HEK293 (cell line): ENCODE data around the gene KLHL8.

Experiments used
- CTCF ChIA-PET: fragments of 350-600 bp; formaldehyde crosslinking; extraction: SDS; loops from one replicate; lab custom pipeline; 2021; ENCODE audit warnings: antibody characterized with exemption; lab: Yijun Ruan, JAX
- POLR2A ChIA-PET: fragments of 300-600 bp; formaldehyde crosslinking; extraction: SDS; loops from one replicate; lab custom pipeline; 2020; ENCODE audit warnings: antibody characterized with exemption, inconsistent platforms; lab: Yijun Ruan, JAX
- H3K27ac ChIP-seq: fragments of 200-500 bp; sonication (Bioruptor generic); 2 replicates; pipeline ENCODE4 v1.5.1; 2014; ENCODE audit warnings: low read depth, low read length, control low read depth, inconsistent platforms; ENCODE audit errors: extremely low read depth
- H3K36me3 ChIP-seq, 2 experiments: fragments of 200-500 bp in 1 of 2; sonication (Bioruptor generic) in 1 of 2; 1 replicate in 1 of 2; 2 replicates in 1 of 2; pipeline ENCODE4 v1.5.1; 2014 to 2017; ENCODE audit warnings: inconsistent platforms in 2 of 2, low read length in 2 of 2; ENCODE audit not compliant: control insufficient read depth in 2 of 2, insufficient read depth in 1 of 2
- H3K4me1 ChIP-seq: fragments of 200-500 bp; sonication (Bioruptor generic); 2 replicates; pipeline ENCODE4 v1.5.1; 2014; ENCODE audit warnings: mild to moderate bottlenecking, low read length, inconsistent platforms; ENCODE audit not compliant: control insufficient read depth, insufficient read depth
- H3K4me3 ChIP-seq: 2 replicates; pipeline ENCODE4 v1.5.1; 2011; ENCODE audit warnings: low read depth, mild to moderate bottlenecking, control low read depth, low read length, moderate library complexity
- H3K9me3 ChIP-seq: fragments of 200-500 bp; sonication (Bioruptor generic); 2 replicates; pipeline ENCODE4 v1.5.1; 2014; ENCODE audit warnings: low read depth, low read length, inconsistent platforms; ENCODE audit not compliant: control insufficient read depth, insufficient read depth
- BCL6B ChIP-seq: fragments of 450-650 bp; formaldehyde crosslinking; IDR thresholded peaks from 2 replicates; pipeline ENCODE4 v1.5.1; 2017; ENCODE audit warnings: missing biosample characterization, missing genetic modification characterization
- GLI2 ChIP-seq: fragments of 450-650 bp; formaldehyde crosslinking; IDR thresholded peaks from 2 replicates; pipeline ENCODE4; 2017; ENCODE audit warnings: missing biosample characterization, missing genetic modification characterization, low read depth, borderline replicate concordance
- KLF10 ChIP-seq: fragments of 450-650 bp; IDR thresholded peaks from 2 replicates; pipeline ENCODE4 v1.5.1; 2018; ENCODE audit warnings: missing biosample characterization, mild to moderate bottlenecking, missing genetic modification characterization
- TCF7L2 ChIP-seq: IDR thresholded peaks from 2 replicates; pipeline ENCODE4 v1.6.1; 2011; ENCODE audit warnings: low read depth, mild to moderate bottlenecking, inconsistent platforms, low read length, moderate library complexity, borderline replicate concordance
- YY2 ChIP-seq: fragments of 450-650 bp; formaldehyde crosslinking; IDR thresholded peaks from 2 replicates; pipeline ENCODE4 v1.5.1; 2016; ENCODE audit warnings: missing biosample characterization, missing genetic modification characterization
- ZBTB1 ChIP-seq: fragments of 450-650 bp; formaldehyde crosslinking; IDR thresholded peaks from 2 replicates; pipeline ENCODE4 v1.5.1; 2016; ENCODE audit warnings: missing biosample characterization, missing genetic modification characterization
- ZBTB44 ChIP-seq: fragments of 450-650 bp; IDR thresholded peaks from 2 replicates; pipeline ENCODE4 v1.5.1; 2018; ENCODE audit warnings: missing biosample characterization, mild to moderate bottlenecking, missing genetic modification characterization
- ZNF133 ChIP-seq: fragments of 450-650 bp; formaldehyde crosslinking; IDR thresholded peaks from 2 replicates; pipeline ENCODE4 v1.5.1; 2016; ENCODE audit warnings: missing biosample characterization, missing genetic modification characterization
- ZNF146 ChIP-seq: fragments of 450-650 bp; formaldehyde crosslinking; IDR thresholded peaks from 2 replicates; pipeline ENCODE4 v1.5.1; 2016; ENCODE audit warnings: missing biosample characterization, missing genetic modification characterization
- ZNF148 ChIP-seq: fragments of 450-650 bp; formaldehyde crosslinking; IDR thresholded peaks from 2 replicates; pipeline ENCODE4 v1.5.0; 2017; ENCODE audit warnings: missing biosample characterization, missing genetic modification characterization, borderline replicate concordance
- ZNF155 ChIP-seq: fragments of 450-650 bp; formaldehyde crosslinking; IDR thresholded peaks from 2 replicates; pipeline ENCODE4 v1.5.1; 2016; ENCODE audit warnings: missing biosample characterization, missing genetic modification characterization
- ZNF175 ChIP-seq: fragments of 450-650 bp; formaldehyde crosslinking; IDR thresholded peaks from 2 replicates; pipeline ENCODE4 v1.5.1; 2016; ENCODE audit warnings: missing biosample characterization, missing genetic modification characterization
- ZNF184 ChIP-seq: fragments of 450-650 bp; IDR thresholded peaks from 2 replicates; pipeline ENCODE4 v1.5.1; 2018; ENCODE audit warnings: missing biosample characterization, mild to moderate bottlenecking, missing genetic modification characterization
- ZNF266 ChIP-seq: fragments of 450-650 bp; formaldehyde crosslinking; IDR thresholded peaks from 2 replicates; pipeline ENCODE4 v1.5.1; 2016; ENCODE audit warnings: missing biosample characterization, missing genetic modification characterization, low read depth
- ZNF292 ChIP-seq: fragments of 450-650 bp; formaldehyde crosslinking; IDR thresholded peaks from 2 replicates; pipeline ENCODE4 v1.5.1; 2016; ENCODE audit warnings: low read depth, missing biosample characterization, missing genetic modification characterization, borderline replicate concordance
- ZNF335 ChIP-seq: fragments of 450-650 bp; formaldehyde crosslinking; conservative IDR thresholded peaks from 2 replicates; pipeline ENCODE4 v1.5.1; 2016; ENCODE audit warnings: missing biosample characterization, missing genetic modification characterization
- ZNF529 ChIP-seq: fragments of 450-650 bp; formaldehyde crosslinking; IDR thresholded peaks from 2 replicates; pipeline ENCODE4 v1.5.1; 2017; ENCODE audit warnings: missing genetic modification characterization, missing biosample characterization; ENCODE audit not compliant: insufficient replicate concordance
- ZNF560 ChIP-seq: fragments of 450-650 bp; formaldehyde crosslinking; IDR thresholded peaks from 2 replicates; pipeline ENCODE4 v1.5.1; 2017; ENCODE audit warnings: missing biosample characterization, missing genetic modification characterization, borderline replicate concordance
- ZNF580 ChIP-seq: fragments of 450-650 bp; formaldehyde crosslinking; IDR thresholded peaks from 2 replicates; pipeline ENCODE4 v1.5.1; 2016; ENCODE audit warnings: missing biosample characterization, missing genetic modification characterization
- ZNF596 ChIP-seq: fragments of 450-650 bp; IDR thresholded peaks from 2 replicates; pipeline ENCODE4 v1.5.0; 2018; ENCODE audit warnings: missing biosample characterization, mild to moderate bottlenecking, missing genetic modification characterization, moderate library complexity
- ZNF624 ChIP-seq: fragments of 450-650 bp; formaldehyde crosslinking; IDR thresholded peaks from 2 replicates; pipeline ENCODE4 v1.5.1; 2017; ENCODE audit warnings: missing biosample characterization, missing genetic modification characterization
- ZNF629 ChIP-seq: fragments of 450-650 bp; formaldehyde crosslinking; IDR thresholded peaks from 2 replicates; pipeline ENCODE4 v1.5.1; 2017; ENCODE audit warnings: missing biosample characterization, missing genetic modification characterization
- ZNF645 ChIP-seq: fragments of 450-650 bp; formaldehyde crosslinking; IDR thresholded peaks from 2 replicates; pipeline ENCODE4; 2016; ENCODE audit warnings: missing biosample characterization, missing genetic modification characterization
- ZNF792 ChIP-seq: fragments of 450-650 bp; formaldehyde crosslinking; IDR thresholded peaks from 2 replicates; pipeline ENCODE4 v1.5.1; 2016; ENCODE audit warnings: missing biosample characterization, missing genetic modification characterization
- ZSCAN16 ChIP-seq: fragments of 450-650 bp; formaldehyde crosslinking; IDR thresholded peaks from 2 replicates; pipeline ENCODE4 v1.5.1; 2016; ENCODE audit warnings: missing biosample characterization, missing genetic modification characterization
- ZSCAN5A ChIP-seq: fragments of 450-650 bp; formaldehyde crosslinking; IDR thresholded peaks from 2 replicates; pipeline ENCODE4 v1.5.1; 2016; ENCODE audit warnings: missing biosample characterization, missing genetic modification characterization

Gene KLHL8

GRCh38 chr4:87213421-87214075, 6.9 kb downstream of the KLHL8 start (continued):
- TF ChIP-seq ZNF146 (tag by site-specific recombination): no peak
- no peak for TF ChIP-seq ZNF596 (tag by site-specific recombination)
- TF ChIP-seq, all 188 proteins: peak for 11

GRCh38 chr4:87211249-87211952, 9.0 kb downstream of the KLHL8 start:
- Histone ChIP-seq H3K4me3 (no peak overlapping the region), H3K36me3 (no peaks in the 10 kb centered on the region), H3K9me3 (no peaks in the 10 kb centered on the region), H3K27ac (no peak overlapping the region), H3K4me1 (peaks cover 3% of the 10 kb centered on the region)
- ChIA-PET POLR2A (interaction anchor here (1.3 kb wide), 1 partner anchor 9 kb away, joined by 4 read pairs; no protein-coding TSS in a partner anchor), CTCF (interaction anchor here (0.5 to 0.7 kb wide), 3 partner anchors 32 to 278 kb away, joined by 3 read pairs; no protein-coding TSS in a partner anchor)
- no peak for TF ChIP-seq ZBTB1 (tag by site-specific recombination)
- no peak for TF ChIP-seq ZNF148 (tag by site-specific recombination)
- TF ChIP-seq ZNF292 (tag by site-specific recombination): no peak
- no peak for TF ChIP-seq ZNF624
- TF ChIP-seq ZNF629: no peak
- TF ChIP-seq BCL6B (tag by site-specific recombination): no peak
- TF ChIP-seq ZNF560: no peak
- no peak for TF ChIP-seq ZNF184 (tag by site-specific recombination)
- peak; percentile 48 for TF ChIP-seq ZNF335 (tag by site-specific recombination)
- TF ChIP-seq ZNF155 (tag by site-specific recombination): no peak
- TF ChIP-seq ZNF792 (tag by site-specific recombination): no peak
- TF ChIP-seq ZNF529 (tag by site-specific recombination): no peak
- no peak for TF ChIP-seq YY2
- TF ChIP-seq ZNF133: no peak
- TF ChIP-seq TCF7L2: no peak
- no peak for TF ChIP-seq GLI2 (tag by site-specific recombination)
- no peak for TF ChIP-seq ZNF645 (tag by site-specific recombination)
- TF ChIP-seq ZSCAN16 (tag by site-specific recombination): no peak
- no peak for TF ChIP-seq ZNF266 (tag by site-specific recombination)
- TF ChIP-seq ZBTB44 (tag by site-specific recombination): no peak
- no peak for TF ChIP-seq ZSCAN5A (tag by site-specific recombination)
- no peak for TF ChIP-seq ZNF580
- TF ChIP-seq KLF10: no peak
- no peak for TF ChIP-seq ZNF175 (tag by site-specific recombination)
